HG03460 (cell line): ENCODE results near the gene ENTPD2.

Experiments
- ATAC-seq: cut with Tn5 transposase; IDR thresholded peaks from one replicate; pipeline ENCODE4 v1.9.1; 2021; ENCODE audit not compliant: unreplicated experiment

Gene ENTPD2

GRCh38 chr9:137053944-137054931 is at the start of gene ENTPD2:
TSS of gene ENTPD2 (minus strand) at chr9:137054061. CDS start at chr9:137053997, 64 bp downstream.
- no peak for ATAC-seq

- no peak for ATAC-seq
These were observed 49.5 kb upstream of the ENTPD2 start for GRCh38 chr9:137103206-137103999.

- no peak for ATAC-seq
These were observed 45.4 kb upstream of the ENTPD2 start for GRCh38 chr9:137099231-137099630.

- no peak for ATAC-seq
These were observed 44.1 kb upstream of the ENTPD2 start for GRCh38 chr9:137097761-137098462.

- ATAC-seq: no peak
These were observed 43.1 kb upstream of the ENTPD2 start for GRCh38 chr9:137096785-137097546.

- no peak for ATAC-seq
These were observed 42.0 kb upstream of the ENTPD2 start for GRCh38 chr9:137095664-137096517.

GRCh38 chr9:137089232-137089947 is 35.5 kb upstream of the ENTPD2 start:
- ATAC-seq: no peak

GRCh38 chr9:137088121-137088520 is 34.3 kb upstream of the ENTPD2 start:
- ATAC-seq: no peak

GRCh38 chr9:137087409-137087925 is 33.6 kb upstream of the ENTPD2 start:
- ATAC-seq: peak; percentile 2

GRCh38 chr9:137086531-137087408 is 32.9 kb upstream of the ENTPD2 start, which contains the start of gene MAN1B1:
TSS of gene MAN1B1 (plus strand) at chr9:137086985. CDS start at chr9:137087000, 15 bp downstream.
- ATAC-seq: peak; percentile 73

- peak; percentile 1 for ATAC-seq
These were observed 32.2 kb upstream of the ENTPD2 start for GRCh38 chr9:137085920-137086530.

- ATAC-seq: no peak
These were observed 30.7 kb upstream of the ENTPD2 start for GRCh38 chr9:137084526-137084925.

- no peak for ATAC-seq
These were observed 29.6 kb upstream of the ENTPD2 start for GRCh38 chr9:137083394-137084004.

GRCh38 chr9:137082925-137083290 is 29.0 kb upstream of the ENTPD2 start:
- no peak for ATAC-seq

GRCh38 chr9:137082222-137082924 is 28.5 kb upstream of the ENTPD2 start:
- ATAC-seq: no peak
